Gastroesophageal sphincter (tissue), 4 donors: ENCODE data around the gene TMEM258. TPM values are rescaled to one million over a fixed set of nuclear protein-coding genes. Genes with fewer than 3 reads are reported as not detected.

Experiments used
- ATAC-seq: fragments of 150-250 bp; one replicate; pipeline ENCODE4 v1.9.1; 2016; ENCODE audit warnings: mild to moderate bottlenecking, moderate library complexity
- H3K27ac ChIP-seq, 4 donors: fragments of 200-600 bp; sonication (generic) in 3 of 4; 1 replicate in 3 of 4; 2 replicates in 1 of 4; pipeline ENCODE4 v1.5.1; 2016 to 2019
- H3K27me3 ChIP-seq: fragments of 200-600 bp; sonication (generic); one replicate; pipeline ENCODE4 v1.5.1; 2019
- H3K36me3 ChIP-seq, 2 donors: fragments of 200-600 bp; sonication (generic); one replicate each; pipeline ENCODE4 v1.5.1; 2019; ENCODE audit warnings: control low read depth in 1 of 2
- H3K4me1 ChIP-seq, 3 donors: fragments of 200-600 bp; sonication (generic); 1 replicate in 2 of 3; 2 replicates in 1 of 3; pipeline ENCODE4 v1.5.1; 2016 to 2019; ENCODE audit warnings: control low read depth in 2 of 3
- H3K4me3 ChIP-seq, 2 donors: fragments of 200-600 bp; sonication (generic); one replicate each; pipeline ENCODE4 v1.5.1; 2019; ENCODE audit warnings: mild to moderate bottlenecking in 1 of 2, moderate library complexity in 1 of 2
- H3K9me3 ChIP-seq, 3 donors: fragments of 200-600 bp; sonication (generic); one replicate each; pipeline ENCODE4 v1.5.1; 2017 to 2019; ENCODE audit warnings: control low read depth in 2 of 3
- EP300 ChIP-seq: sonication (generic); formaldehyde crosslinking; IDR thresholded peaks from one replicate; pipeline ENCODE4 v1.6.1; 2017; ENCODE audit warnings: antibody characterized with exemption, mild to moderate bottlenecking
- POLR2A ChIP-seq, 2 donors: fragments of 450-650 bp; IDR thresholded peaks; one replicate each; pipeline ENCODE4 v1.6.1; 2017; ENCODE audit warnings: antibody characterized with exemption in 2 of 2, mild to moderate bottlenecking in 2 of 2, moderate library complexity in 1 of 2
- POLR2AphosphoS5 ChIP-seq: sonication (generic); formaldehyde crosslinking; IDR thresholded peaks from one replicate; pipeline ENCODE4 v1.6.1; 2017; ENCODE audit warnings: antibody characterized with exemption
- WGBS, 2 donors: methylation state at CpG; one replicate each; pipeline ENCODE4 v1.1.5; 2018; ENCODE audit warnings: low coverage in 1 of 2; 5-methylcytosine and 5-hydroxymethylcytosine counted together
- total RNA-seq, 4 donors: library from RNA; depleted of rRNA; stranded (reverse); fragments of >200 nt; gene quantifications; one replicate each; pipeline ENCODE4 v1.1.0, GENCODE V29; 2016
- TF ChIP-seq, protein P1 (sequence below), 4 experiments: fragments of 200-600 bp in 2 of 4; fragments of 450-650 bp in 2 of 4; sonication (generic) in 1 of 4; IDR thresholded peaks; one replicate each; pipeline ENCODE4 v1.5.1; 2017 to 2019; ENCODE audit warnings: antibody characterized with exemption in 4 of 4, mild to moderate bottlenecking in 2 of 4, moderate library complexity in 2 of 4

Gene TMEM258
- total RNA-seq, 4 donors from 2014 or later = 31.4 to 36.7 (median 33.3) TPM

DNA sequence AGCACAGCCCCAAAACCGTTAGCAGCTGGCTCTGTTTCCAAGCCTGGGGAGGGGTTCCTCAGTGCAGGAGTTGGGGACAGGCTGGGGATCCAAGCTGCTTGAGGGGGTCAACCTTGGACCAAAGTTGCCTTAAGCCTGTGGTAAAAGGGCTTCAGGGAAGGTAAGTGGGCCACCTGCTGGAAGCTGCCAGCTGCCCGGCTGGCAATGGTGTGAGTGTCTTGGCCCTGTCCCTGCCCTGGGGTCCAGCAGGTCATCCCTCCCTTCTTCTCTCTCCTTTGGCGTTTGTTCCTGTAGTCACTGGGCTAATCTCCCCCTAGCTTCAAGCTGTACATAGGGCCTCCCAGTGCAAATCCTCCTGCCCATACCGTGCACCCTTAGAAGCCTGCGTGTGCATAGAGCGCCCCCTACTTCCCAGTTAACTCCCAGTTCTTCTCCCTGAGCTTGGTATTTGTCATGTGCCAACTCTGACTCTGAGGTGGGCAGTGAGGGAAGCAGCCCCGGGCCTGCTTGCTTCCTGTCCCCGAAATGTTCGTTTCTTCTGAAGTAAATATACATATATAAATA lies 4.4 kb downstream of the TMEM258 start:
- WGBS, 2 donors = 29 to 34% methylated on average over 5 to 7 of the region's 9 CpGs
- H3K27ac ChIP-seq = no peak overlapping the region
- TF ChIP-seq POLR2AphosphoS5 (no peak), EP300 (no peak), POLR2A (IDR thresholded peaks at IDR 0.05) (no peak)
- TF ChIP-seq, protein P1, sequence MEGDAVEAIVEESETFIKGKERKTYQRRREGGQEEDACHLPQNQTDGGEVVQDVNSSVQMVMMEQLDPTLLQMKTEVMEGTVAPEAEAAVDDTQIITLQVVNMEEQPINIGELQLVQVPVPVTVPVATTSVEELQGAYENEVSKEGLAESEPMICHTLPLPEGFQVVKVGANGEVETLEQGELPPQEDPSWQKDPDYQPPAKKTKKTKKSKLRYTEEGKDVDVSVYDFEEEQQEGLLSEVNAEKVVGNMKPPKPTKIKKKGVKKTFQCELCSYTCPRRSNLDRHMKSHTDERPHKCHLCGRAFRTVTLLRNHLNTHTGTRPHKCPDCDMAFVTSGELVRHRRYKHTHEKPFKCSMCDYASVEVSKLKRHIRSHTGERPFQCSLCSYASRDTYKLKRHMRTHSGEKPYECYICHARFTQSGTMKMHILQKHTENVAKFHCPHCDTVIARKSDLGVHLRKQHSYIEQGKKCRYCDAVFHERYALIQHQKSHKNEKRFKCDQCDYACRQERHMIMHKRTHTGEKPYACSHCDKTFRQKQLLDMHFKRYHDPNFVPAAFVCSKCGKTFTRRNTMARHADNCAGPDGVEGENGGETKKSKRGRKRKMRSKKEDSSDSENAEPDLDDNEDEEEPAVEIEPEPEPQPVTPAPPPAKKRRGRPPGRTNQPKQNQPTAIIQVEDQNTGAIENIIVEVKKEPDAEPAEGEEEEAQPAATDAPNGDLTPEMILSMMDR (IDR thresholded peaks at IDR 0.05) = peak in 1 of 4 experiments; percentile 34
- H3K36me3 ChIP-seq = peaks cover 0 to 74% of the 10 kb centered on the region in 2 donors
- H3K27me3 ChIP-seq = no peaks in the 10 kb centered on the region
- H3K4me1 ChIP-seq = peaks cover 0 to 25% (median 12%) of the 10 kb centered on the region in 3 donors
- H3K4me3 ChIP-seq = no peak overlapping the region
- no peak for ATAC-seq
- H3K9me3 ChIP-seq = no peaks in the 10 kb centered on the region

DNA sequence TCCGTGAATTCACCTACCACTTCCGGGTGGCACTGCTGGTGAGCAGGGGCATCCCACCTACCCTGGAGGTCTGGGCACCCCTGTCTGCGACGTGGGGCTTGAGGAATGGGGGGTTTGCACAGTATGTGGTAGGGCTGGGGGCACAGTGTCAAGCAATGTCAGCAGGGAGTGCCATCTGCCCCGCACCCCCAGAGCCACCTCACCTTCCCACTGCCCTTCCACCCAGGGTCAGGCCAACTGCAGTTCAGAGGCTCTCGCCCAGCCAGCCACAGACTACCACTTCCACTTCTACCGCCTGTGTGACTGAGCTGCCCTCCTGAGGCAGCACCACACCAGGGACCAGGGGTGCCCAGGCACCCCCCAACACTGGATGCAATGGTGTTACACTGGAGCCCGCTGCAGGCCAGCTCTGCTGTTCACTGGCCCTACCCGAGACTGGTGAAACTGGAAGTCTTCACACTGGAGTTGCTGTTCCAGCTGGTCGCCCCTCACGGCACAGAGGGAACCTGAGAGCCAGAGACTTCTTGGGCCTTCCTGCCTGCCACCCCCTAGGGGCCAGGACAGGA lies 6.5 kb downstream of the TMEM258 start:
- WGBS, 2 donors = 80% methylated on average over 1 of the region's 11 CpGs; no CpG with 5 or more reads in 1 of the 2 donors
- peaks cover 0 to 13% (median 1%) of the 10 kb centered on the region in 3 donors for H3K4me1 ChIP-seq
- H3K27ac ChIP-seq = no peak overlapping the region
- H3K4me3 ChIP-seq = no peak overlapping the region
- TF ChIP-seq EP300 (no peak), POLR2AphosphoS5 (no peak), POLR2A (IDR thresholded peaks at IDR 0.05) (no peak)
- TF ChIP-seq, protein P1 (IDR thresholded peaks at IDR 0.05) = no peak
- ATAC-seq = no peak
- H3K36me3 ChIP-seq = peaks cover 0 to 91% of the 10 kb centered on the region in 2 donors
- H3K27me3 ChIP-seq = no peaks in the 10 kb centered on the region
- H3K9me3 ChIP-seq = no peaks in the 10 kb centered on the region

DNA sequence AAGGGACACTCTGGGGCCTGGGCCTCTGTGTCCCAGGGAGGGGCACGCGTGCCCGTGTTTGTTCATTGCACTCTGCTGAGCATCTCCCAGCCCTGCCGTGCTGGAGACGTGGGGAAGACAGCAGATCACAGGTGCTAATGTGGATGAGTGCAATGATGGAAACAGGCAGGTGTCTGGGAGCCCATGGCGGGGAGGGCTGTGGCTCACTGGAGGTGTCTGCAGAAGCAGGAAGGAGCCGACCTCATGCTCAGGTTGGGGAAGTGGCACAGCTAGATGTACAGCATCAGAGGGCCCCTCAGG lies 7.9 kb downstream of the TMEM258 start:
- no CpG with 5 or more reads among the region's 7 CpGs for WGBS, 2 donors
- no peak overlapping the region for H3K27ac ChIP-seq
- H3K27me3 ChIP-seq = no peaks in the 10 kb centered on the region
- no peak for TF ChIP-seq POLR2A (IDR thresholded peaks at IDR 0.05)
- TF ChIP-seq, protein P1 (IDR thresholded peaks at IDR 0.05) = no peak
- TF ChIP-seq EP300 = no peak
- TF ChIP-seq POLR2AphosphoS5 = no peak
- H3K9me3 ChIP-seq = no peaks in the 10 kb centered on the region
- peaks cover 0 to 83% of the 10 kb centered on the region in 2 donors for H3K36me3 ChIP-seq
- no peak overlapping the region for H3K4me3 ChIP-seq
- ATAC-seq = no peak
- H3K4me1 ChIP-seq = no peaks in the 10 kb centered on the region

DNA sequence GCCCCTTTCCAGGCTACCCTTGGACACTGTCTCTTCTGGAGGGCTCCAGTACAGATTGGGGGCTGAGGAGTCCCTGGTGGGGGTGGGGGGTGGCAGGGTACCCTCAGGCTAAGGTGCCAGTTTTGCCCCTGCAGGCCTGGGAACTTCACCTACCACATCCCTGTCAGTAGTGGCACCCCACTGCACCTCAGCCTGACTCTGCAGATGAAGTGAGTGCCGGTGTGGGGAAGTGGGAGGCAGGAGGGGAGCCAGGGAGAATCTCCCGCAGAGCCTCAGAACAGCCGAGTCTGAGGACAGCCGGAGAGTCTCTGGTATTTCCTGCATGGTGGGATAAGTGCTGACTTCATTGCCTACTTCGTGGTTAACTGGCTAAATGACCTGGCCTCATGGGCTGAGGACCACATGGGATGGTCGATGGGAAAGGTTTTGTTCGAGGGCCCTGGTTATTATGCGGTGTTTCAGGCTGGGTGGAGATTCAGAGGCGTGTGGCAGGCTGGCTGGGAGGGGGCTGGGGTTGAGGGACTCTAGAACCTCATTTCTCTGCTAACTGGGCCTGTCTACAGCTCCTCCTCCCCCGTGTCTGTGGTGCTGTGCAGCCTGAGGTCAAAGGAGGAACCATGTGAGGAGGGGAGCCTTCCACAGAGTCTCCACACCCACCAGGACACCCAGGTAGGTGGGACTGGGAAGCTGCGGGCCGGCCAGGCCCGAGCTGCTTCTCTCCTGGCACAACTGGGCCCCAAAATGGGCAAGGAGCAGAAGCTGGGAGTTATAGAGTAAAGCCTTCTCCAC lies 8.5 kb downstream of the TMEM258 start:
- H3K4me3 ChIP-seq = no peak overlapping the region
- TF ChIP-seq POLR2AphosphoS5 (no peak), POLR2A (IDR thresholded peaks at IDR 0.05) (no peak), EP300 (no peak)
- TF ChIP-seq, protein P1 (IDR thresholded peaks at IDR 0.05) = no peak
- H3K9me3 ChIP-seq = no peaks in the 10 kb centered on the region
- no peak for ATAC-seq
- WGBS, 2 donors = 63 to 86% methylated on average over 4 to 8 of the region's 13 CpGs
- H3K36me3 ChIP-seq = peaks cover 0 to 83% of the 10 kb centered on the region in 2 donors
- H3K4me1 ChIP-seq = no peaks in the 10 kb centered on the region
- H3K27ac ChIP-seq = no peak overlapping the region
- H3K27me3 ChIP-seq = no peaks in the 10 kb centered on the region
